K562 (cell line): ENCODE measurements around the gene ITGBL1. TPM values are rescaled to one million over a fixed set of nuclear protein-coding genes. Genes with fewer than 3 reads are reported as not detected.

Source experiments
- ATAC-seq: fragments of 200-7000 bp; cut with Tn5 transposase; 3 replicates; pipeline ENCODE4 v1.9.1; 2020; ENCODE audit warnings: moderate library complexity
- BruUV-seq: library from RNA; stranded (reverse); fragments of 400-500 nt; replicated peaks from 2 replicates; lab custom pipeline; 2021; lab: Mats Ljungman, UMichigan
- CTCF ChIA-PET: fragments of 300-600 bp; formaldehyde crosslinking; extraction: SDS; loops from one replicate; lab custom pipeline; 2021; ENCODE audit warnings: low intra/inter-chr PET ratio; lab: Yijun Ruan, JAX
- POLR2A ChIA-PET: fragments of 300-600, 350-650 bp; sonication (Branson Sonifier 250); formaldehyde crosslinking; extraction: SDS; loops from one replicate; lab custom pipeline; 2021; ENCODE audit warnings: antibody characterized with exemption, inconsistent platforms; lab: Yijun Ruan, JAX
- DNase-seq, 4 experiments: peaks; one replicate each; pipeline versions ENCODE4 v3.0.0 to v3.0.0-alpha.2; 2011 to 2018; ENCODE audit warnings: low spot score in 3 of 4, mixed read lengths in 3 of 4; ENCODE audit errors: extremely low read depth in 1 of 4
- FAIRE-seq: peaks from 2 replicates; lab custom pipeline; 2011; peaks lifted over from hg19 to GRCh38; lab: Jason Lieb, UNC
- H2AFZ ChIP-seq: 2 replicates; pipeline ENCODE4 v1.6.0; 2011; ENCODE audit warnings: low read depth, low read length, control low read depth, inconsistent platforms
- H3K27ac ChIP-seq: fragments of 200-600 bp; 3 replicates; pipeline ENCODE4 v1.8.0; 2011; ENCODE audit warnings: low read depth, mild to moderate bottlenecking, control low read depth, inconsistent platforms, low read length, moderate library complexity, mixed read lengths; ENCODE audit errors: extremely low read depth
- H3K27me3 ChIP-seq, 2 experiments: fragments of 300-600 bp in 1 of 2; 2 replicates in 1 of 2; 3 replicates in 1 of 2; pipeline versions ENCODE4 v1.6.0 to v1.8.0; 2011; ENCODE audit warnings: inconsistent platforms in 2 of 2, low read length in 2 of 2, mild to moderate bottlenecking in 1 of 2, mixed read lengths in 1 of 2, moderate library complexity in 1 of 2; ENCODE audit not compliant: control insufficient read depth in 2 of 2, insufficient read depth in 2 of 2
- H3K36me3 ChIP-seq: fragments of 300-600 bp; 3 replicates; pipeline ENCODE4 v1.8.0; 2011; ENCODE audit warnings: mild to moderate bottlenecking, low read length, inconsistent platforms; ENCODE audit not compliant: control insufficient read depth, insufficient read depth
- H3K4me1 ChIP-seq, 2 experiments: fragments of 200-600 bp in 1 of 2; replicated peaks in 1 of 2; 2 replicates in 1 of 2; 3 replicates in 1 of 2; pipeline versions ENCODE4 v1.5.1 to v1.8.0; 2011; ENCODE audit warnings: inconsistent platforms in 2 of 2, low read length in 2 of 2, mild to moderate bottlenecking in 1 of 2, mixed read lengths in 1 of 2, moderate library complexity in 1 of 2; ENCODE audit not compliant: control insufficient read depth in 2 of 2, insufficient read depth in 2 of 2
- H3K4me2 ChIP-seq: 2 replicates; pipeline ENCODE4 v1.6.1; 2011; ENCODE audit warnings: low read length, control low read depth, inconsistent platforms, mixed read lengths; ENCODE audit not compliant: insufficient read depth
- H3K4me3 ChIP-seq: fragments of 200-600 bp; sonication (generic), shearing (Covaris generic); 2 replicates; pipeline ENCODE4 v1.5.1; 2016; ENCODE audit warnings: control low read depth, inconsistent platforms
- H3K79me2 ChIP-seq: fragments of 200-600 bp; 3 replicates; pipeline ENCODE4 v1.8.0; 2011; ENCODE audit warnings: low read length, inconsistent platforms; ENCODE audit not compliant: control insufficient read depth, insufficient read depth
- H3K9ac ChIP-seq, 2 experiments: 2 replicates each; pipeline versions ENCODE4 v1.6.0 to v1.6.1; 2011; ENCODE audit warnings: low read depth in 2 of 2, low read length in 2 of 2, control low read depth in 1 of 2, inconsistent platforms in 1 of 2, mild to moderate bottlenecking in 1 of 2, mixed read lengths in 1 of 2; ENCODE audit not compliant: insufficient read depth in 1 of 2
- H3K9me1 ChIP-seq: one replicate; pipeline ENCODE4 v1.6.0; 2011; ENCODE audit warnings: inconsistent platforms, mild to moderate bottlenecking, low read length, moderate library complexity; ENCODE audit not compliant: control insufficient read depth, insufficient read depth
- H3K9me3 ChIP-seq: replicated peaks from 2 replicates; pipeline ENCODE4 v1.5.1; 2011; ENCODE audit warnings: low read depth, low read length, inconsistent platforms; ENCODE audit not compliant: control insufficient read depth, insufficient read depth
- H4K20me1 ChIP-seq: replicated peaks from 2 replicates; pipeline ENCODE4 v1.6.1; 2011; ENCODE audit warnings: low read length, inconsistent platforms, mixed read lengths; ENCODE audit not compliant: control insufficient read depth, insufficient read depth
- FOXK2 ChIP-seq, 2 experiments: fragments of 450-650 bp; IDR thresholded peaks in 1 of 2; conservative IDR thresholded peaks in 1 of 2; 2 replicates each; pipeline ENCODE4 v1.6.1; 2016; ENCODE audit warnings: low read depth in 2 of 2, mild to moderate bottlenecking in 1 of 2
- HDAC8 ChIP-seq: fragments of 450-650 bp; IDR thresholded peaks from 2 replicates; pipeline ENCODE4 v1.6.1; 2016; ENCODE audit warnings: mild to moderate bottlenecking, missing genetic modification characterization, moderate library complexity, missing compliant biosample characterization
- ILK ChIP-seq: fragments of 450-650 bp; IDR thresholded peaks from 2 replicates; pipeline ENCODE4 v1.6.1; 2016; ENCODE audit warnings: missing genetic modification characterization, low read depth, mild to moderate bottlenecking, missing compliant biosample characterization, moderate library complexity, borderline replicate concordance
- MCM7 ChIP-seq, 2 experiments: fragments of 450-650 bp; IDR thresholded peaks; 2 replicates each; pipeline ENCODE4 v1.6.1; 2016 to 2018
- MNT ChIP-seq, 2 experiments: fragments of 450-650 bp; conservative IDR thresholded peaks; 2 replicates each; pipeline ENCODE4 v1.6.1; 2017; ENCODE audit warnings: mild to moderate bottlenecking in 2 of 2, moderate library complexity in 2 of 2
- RFX5 ChIP-seq: IDR thresholded peaks from 2 replicates; pipeline ENCODE4 v1.6.1; 2011; ENCODE audit warnings: low read depth, mild to moderate bottlenecking, improper control_type of control experiment, low read length
- ZBTB1 ChIP-seq: sonication (generic); formaldehyde crosslinking; IDR thresholded peaks from 2 replicates; pipeline ENCODE4 v1.8.1; 2023; ENCODE audit warnings: missing genetic modification reagents, low read depth, mild to moderate bottlenecking, borderline replicate concordance
- ZNF124 ChIP-seq: sonication (generic); formaldehyde crosslinking; IDR thresholded peaks from 2 replicates; pipeline ENCODE4 v1.8.1; 2022; ENCODE audit warnings: missing genetic modification reagents
- ZNF253 ChIP-seq: fragments of 250-450 bp; sonication (Bioruptor Pico); conservative IDR thresholded peaks from 2 replicates; pipeline ENCODE4 v1.6.1; 2021; ENCODE audit warnings: mild to moderate bottlenecking
- ZNF77 ChIP-seq: fragments of 250-450 bp; sonication (Bioruptor Pico); IDR thresholded peaks from 2 replicates; pipeline ENCODE4 v1.5.0; 2020
- WGBS: fragments of 100-300 bp; shearing (Covaris generic); methylation state at CpG from one replicate; pipeline ENCODE4 v1.1.6; 2016; ENCODE audit warnings: low coverage, mixed read lengths; ENCODE audit not compliant: insufficient coverage; ENCODE audit errors: missing lambda C conversion rate; 5-methylcytosine and 5-hydroxymethylcytosine counted together
- in situ Hi-C: fragments of 300-500 bp; cut with MboI; formaldehyde crosslinking; loops from 4 replicates; pipeline ENCODE4 v1.15.0; 2018; ENCODE audit warnings: inconsistent platforms, mixed read lengths
- intact Hi-C: fragments of 100-400 bp; cut with micrococcal nuclease; formaldehyde crosslinking; loops from 2 replicates; pipeline ENCODE4 v1.14.2; 2022
- polyA plus RNA-seq, 8 experiments: library from polyadenylated mRNA; depleted of rRNA in 4 of 8; stranded (reverse) in 5 of 8; unstranded in 3 of 8; fragments of >200 nt; fragmentation: Nextera tagmentation in 2 of 8; fragmentation: Illumina TruSeq in 1 of 8; extraction: Ambion mirVana in 2 of 8; extraction: Trizol in 1 of 8; gene quantifications; 2 replicates each; pipeline versions ENCODE4 v1.2.1 to v1.2.3, GENCODE V29; 2011 to 2014; ENCODE audit warnings: inconsistent platforms in 1 of 8, missing spikeins in 1 of 8
- total RNA-seq, 7 experiments: library from RNA; depleted of rRNA in 6 of 7; stranded (reverse); fragments of >200 nt in 6 of 7; fragmentation: Illumina TruSeq in 2 of 7; extraction: Trizol in 2 of 7; gene quantifications; 2 replicates each; pipeline versions ENCODE4 v1.2.1 to v1.2.3, GENCODE V29; 2011 to 2021; ENCODE audit warnings: low replicate concordance in 1 of 7

The ITGBL1 gene
- total and polyA plus RNA-seq, 9 of the 15 experiments (the other 6 are each of a cell fraction or from before 2014, with no cell fraction given) = 0.04 to 0.73 (median 0.32) TPM; not detected in 1

GRCh38 chr13:101763191-101763590, 310.7 kb downstream of the ITGBL1 start:
- in situ Hi-C loops (no loop called here), intact Hi-C loops (no loop called here)
- WGBS = 0% methylated on average over 1 of the region's 1 CpG
- ATAC-seq (no peak), FAIRE-seq (no peak), DNase-seq (no peak)
- ChIA-PET POLR2A (no interaction called here), CTCF (no interaction called here)
- H3K27me3 ChIP-seq = no peaks in the 10 kb centered on the region
- no peaks in the 10 kb centered on the region for H3K9me1 ChIP-seq
- no peak overlapping the region for H3K27ac ChIP-seq
- no TSS peak for BruUV-seq
- no peaks in the 10 kb centered on the region for H3K36me3 ChIP-seq
- H2AFZ ChIP-seq = no peak overlapping the region
- no peaks in the 10 kb centered on the region for H4K20me1 ChIP-seq
- no peaks in the 10 kb centered on the region for H3K4me1 ChIP-seq
- H3K79me2 ChIP-seq = no peaks in the 10 kb centered on the region
- TF ChIP-seq ZNF77 (CRISPR knock-in tag) (no peak), RFX5 (no peak), ILK (tag) (no peak), ZNF253 (CRISPR knock-in tag) (no peak), ZBTB1 (CRISPR knock-in tag) (no peak), MNT (conservative IDR thresholded peaks at IDR 0.05) (no peak), FOXK2 (conservative IDR thresholded peaks at IDR 0.05 in 1 of 2, IDR thresholded peaks at IDR 0.05 in 1 of 2; ENCODE audit: low read depth in 2 of 2) (no peak), MCM7 (IDR thresholded peaks at IDR 0.05) (no peak), HDAC8 (tag) (no peak), ZNF124 (CRISPR knock-in tag) (no peak)
- H3K4me3 ChIP-seq = no peak overlapping the region
- H3K9ac ChIP-seq = no peak overlapping the region
- no peaks in the 10 kb centered on the region for H3K9me3 ChIP-seq
- H3K4me2 ChIP-seq = no peak overlapping the region

Other genes starting within 250 kb of the ITGBL1 start
- not detected in 2 replicates for gene NALCN, start 36.2 kb upstream of the ITGBL1 start, total RNA-seq (2014; rRNA removed)
- not detected in 2 replicates for gene NALCN, start 36.2 kb upstream of the ITGBL1 start, total RNA-seq (2014; rRNA removed; fragmentation: Illumina TruSeq; extraction: Trizol)
- not detected in 2 replicates for gene NALCN, start 36.2 kb upstream of the ITGBL1 start, total RNA-seq (2015; rRNA removed; fragmentation: Illumina TruSeq; extraction: Trizol)
- not detected in 2 replicates for gene NALCN, start 36.2 kb upstream of the ITGBL1 start, total RNA-seq (2021)
- gene NALCN, start 36.2 kb upstream of the ITGBL1 start, polyA plus RNA-seq (2011; rRNA removed) = not detected in 2 replicates
- not detected in 2 replicates for gene NALCN, start 36.2 kb upstream of the ITGBL1 start, polyA plus RNA-seq (2014; fragmentation: Illumina TruSeq; extraction: Trizol)
- gene NALCN, start 36.2 kb upstream of the ITGBL1 start, polyA plus RNA-seq (2014; fragmentation: Nextera tagmentation; extraction: Ambion mirVana) = not detected
- not detected in 2 replicates for gene NALCN, start 36.2 kb upstream of the ITGBL1 start, polyA plus RNA-seq (2014; rRNA removed)